ENCODE data around the gene GABRG3.

Gene GABRG3

GRCh38 chr15:27065785-27066184 is 94.8 kb downstream of the GABRG3 start:
- no peak for DNase-seq

- no peak for DNase-seq
Measured at GRCh38 chr15:27066446-27066845, 95.5 kb downstream of the GABRG3 start.

DNA sequence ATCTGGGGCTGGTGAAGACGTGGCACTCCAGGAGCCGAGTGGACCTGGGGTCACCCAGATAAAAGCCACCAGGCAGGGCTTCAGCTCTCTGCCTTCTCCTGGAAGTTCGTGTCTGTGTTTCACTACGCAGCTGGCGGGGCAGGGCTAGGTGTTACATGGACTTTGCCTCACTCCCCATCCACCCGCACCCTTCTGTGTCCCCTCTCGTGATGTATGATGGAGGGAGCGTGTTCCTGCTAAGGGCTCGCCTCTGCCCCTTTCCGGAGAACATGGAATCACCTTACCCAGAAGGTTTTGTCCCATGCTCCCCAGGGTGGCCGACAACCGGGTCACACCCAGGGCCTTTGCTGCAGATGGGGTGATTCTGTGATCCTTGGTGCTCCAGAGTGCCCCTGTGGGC is 96.2 kb downstream of the GABRG3 start:
- no peak for DNase-seq

DNA sequence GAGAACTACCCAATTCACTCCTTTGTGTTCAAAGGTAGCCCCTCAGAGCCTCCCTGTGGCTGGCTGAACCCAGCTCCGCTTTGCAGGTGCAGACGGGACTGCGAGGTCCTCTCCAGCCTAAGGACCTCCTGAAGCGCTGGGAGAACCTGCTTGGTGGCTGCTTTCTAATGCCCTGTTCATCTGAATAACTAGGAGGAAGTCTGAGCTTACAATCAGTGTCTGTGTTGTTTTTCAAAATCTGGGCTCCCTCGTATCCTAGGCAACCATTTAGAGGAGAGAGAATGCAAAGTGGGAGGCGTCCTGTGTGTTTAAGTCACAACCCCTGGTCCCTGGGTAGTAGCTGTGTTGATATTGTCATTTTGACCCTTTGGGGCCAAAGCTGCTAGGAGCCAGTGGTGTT is 99.9 kb downstream of the GABRG3 start:
- no peak for DNase-seq

DNA sequence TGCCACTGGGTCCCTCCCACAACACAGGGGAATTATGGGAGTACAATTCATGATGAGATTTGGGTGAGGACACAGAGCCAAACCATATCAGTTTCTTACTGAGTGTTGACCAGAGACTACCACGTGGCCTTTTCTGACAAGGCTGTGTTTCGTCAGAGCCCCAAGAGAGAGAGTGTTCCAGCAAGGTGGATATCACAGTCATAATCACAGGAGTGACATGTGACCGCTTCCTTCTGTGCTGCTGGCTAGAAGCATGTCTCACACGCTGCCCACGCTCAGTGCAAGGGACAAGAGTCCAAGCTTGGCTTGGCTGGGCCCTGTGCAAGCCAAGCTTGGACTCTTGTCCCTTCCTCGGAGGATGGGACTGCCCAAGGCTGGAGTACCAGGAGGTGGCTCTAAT is 103.2 kb downstream of the GABRG3 start:
- no peak for DNase-seq

DNA sequence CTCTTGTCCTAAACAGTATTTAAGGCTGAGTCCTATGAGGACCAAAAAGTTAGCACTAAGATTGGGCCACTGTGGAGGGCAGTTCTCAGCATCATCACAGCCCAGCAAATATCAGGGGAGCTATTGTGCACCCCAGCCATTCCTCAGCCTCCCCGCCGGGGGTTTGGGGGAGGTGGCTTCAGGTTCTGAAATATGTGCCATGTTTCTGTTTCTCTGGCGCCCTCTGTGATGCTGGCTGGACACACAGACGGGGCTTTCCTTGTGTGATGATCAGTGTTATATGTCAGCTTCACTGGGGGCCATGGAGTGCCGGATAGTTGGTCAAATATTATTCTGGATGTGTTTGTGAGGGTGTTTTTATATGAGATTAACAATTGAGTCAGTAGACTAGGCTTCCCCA is 106.8 kb downstream of the GABRG3 start:
- DNase-seq, result no peak

DNA sequence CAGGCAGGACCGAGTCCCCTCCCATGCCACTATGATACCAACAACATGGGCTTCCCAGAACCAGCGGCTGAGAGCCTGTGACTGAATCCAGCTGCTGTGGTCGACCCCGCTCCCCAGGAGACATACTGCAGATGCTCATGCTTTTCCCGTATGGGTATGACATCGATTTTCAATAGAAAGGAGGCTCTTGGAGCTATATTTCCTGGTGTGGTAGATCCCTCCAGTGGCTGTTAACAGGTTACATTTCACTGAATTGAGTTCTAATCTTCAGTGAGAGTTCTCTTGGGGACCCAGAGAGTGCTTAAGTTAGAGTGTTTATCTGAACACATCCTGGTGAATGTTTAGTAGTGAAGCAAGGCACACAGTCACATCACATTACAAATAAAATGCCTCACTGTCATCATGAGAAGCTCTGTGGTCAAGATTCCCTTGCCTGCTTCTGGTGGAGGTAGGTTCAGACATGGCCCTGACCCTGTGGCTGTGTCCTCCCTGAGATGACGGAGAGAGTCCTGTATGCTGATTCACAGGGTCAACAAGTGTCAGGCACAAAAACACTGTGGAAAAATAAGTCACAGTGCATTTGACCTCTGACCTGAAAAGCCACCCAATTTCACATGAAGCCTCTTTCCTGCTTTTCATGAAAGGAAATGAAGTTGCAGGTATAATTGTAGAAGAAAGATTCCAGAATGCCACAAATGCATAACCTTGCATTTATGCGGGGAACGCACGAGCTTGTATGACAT is 110.9 kb downstream of the GABRG3 start:
- DNase-seq, result no peak

GRCh38 chr15:27082526-27082925 is 111.5 kb downstream of the GABRG3 start:
- DNase-seq, result no peak

DNA sequence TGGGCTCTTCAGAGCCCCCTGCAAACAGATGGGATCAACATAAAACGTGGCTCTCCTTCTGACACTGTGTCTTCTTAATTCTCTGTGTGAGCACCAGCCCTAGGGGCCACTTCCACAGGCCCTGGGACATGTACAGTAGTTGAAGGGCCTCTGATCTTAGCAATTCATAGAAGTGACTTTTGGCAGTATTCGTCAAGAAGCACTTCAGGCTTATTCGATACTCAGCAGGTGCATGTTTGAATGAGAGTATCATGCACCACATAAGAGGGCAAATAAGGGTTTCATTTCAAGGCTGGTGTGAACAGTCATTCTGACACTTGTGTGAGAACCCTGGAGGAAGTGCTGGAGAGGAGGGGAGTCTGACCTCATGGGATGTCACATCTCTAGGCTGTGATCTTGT is 113.9 kb downstream of the GABRG3 start:
- DNase-seq, result peak; percentile 41

GRCh38 chr15:27086149-27086548 is 115.2 kb downstream of the GABRG3 start:
- no peak for DNase-seq

DNA sequence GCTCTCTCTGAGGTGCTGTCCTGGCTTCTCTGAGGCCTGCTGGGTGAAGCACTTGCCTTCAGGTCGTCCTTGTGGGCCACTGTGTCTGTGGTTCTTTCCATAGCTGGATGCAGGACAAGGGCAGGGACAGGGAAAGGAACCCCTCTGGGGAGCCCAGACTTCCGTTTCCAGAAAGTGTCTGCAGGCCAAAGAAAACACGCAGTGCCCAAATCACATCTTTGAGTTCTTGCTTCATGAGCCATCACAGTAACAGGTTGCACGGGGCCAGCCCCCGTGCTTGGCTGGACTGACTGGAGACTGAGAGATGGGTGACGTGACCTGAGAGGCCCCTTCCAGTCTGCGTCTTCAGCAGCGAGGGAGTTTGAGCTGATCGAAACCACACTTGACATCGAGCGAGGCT is 115.8 kb downstream of the GABRG3 start:
- no peak for DNase-seq

GRCh38 chr15:27087651-27088583 is 116.9 kb downstream of the GABRG3 start:
- DNase-seq, result no peak

DNA sequence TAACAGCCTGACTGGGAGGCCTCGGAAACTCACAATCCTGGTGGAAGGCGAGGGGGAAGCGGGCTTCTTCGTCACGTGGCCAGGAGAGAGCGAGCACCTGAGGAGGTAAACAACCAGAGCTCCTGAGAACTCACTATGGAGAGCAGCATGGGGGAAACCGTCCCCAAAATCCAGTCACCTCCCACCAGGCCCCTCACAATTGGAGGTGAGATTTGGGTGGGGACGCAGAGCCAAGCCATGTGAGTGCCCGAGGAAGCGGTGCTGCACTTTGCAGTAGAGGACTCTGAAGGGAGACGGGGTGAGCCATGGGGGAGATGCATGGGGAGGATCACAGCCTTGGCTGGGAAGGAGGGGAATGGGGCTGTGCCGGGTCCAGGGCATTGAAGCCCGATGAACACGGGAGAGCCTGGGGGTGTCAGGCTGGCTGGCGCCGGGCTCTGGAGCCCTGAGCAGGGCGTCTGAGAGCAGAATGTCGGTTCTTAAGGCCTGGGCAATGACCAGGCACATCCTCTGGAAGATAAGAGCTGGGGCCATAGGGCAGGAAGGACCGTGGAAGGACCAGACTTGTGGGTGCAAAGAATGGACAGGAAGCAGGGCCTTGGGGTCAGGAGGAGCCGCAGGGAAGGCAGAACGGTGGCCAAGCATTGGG is 117.7 kb downstream of the GABRG3 start:
- DNase-seq, result no peak

- no peak for DNase-seq
Measured at GRCh38 chr15:27089233-27089586, 118.2 kb downstream of the GABRG3 start.

DNA sequence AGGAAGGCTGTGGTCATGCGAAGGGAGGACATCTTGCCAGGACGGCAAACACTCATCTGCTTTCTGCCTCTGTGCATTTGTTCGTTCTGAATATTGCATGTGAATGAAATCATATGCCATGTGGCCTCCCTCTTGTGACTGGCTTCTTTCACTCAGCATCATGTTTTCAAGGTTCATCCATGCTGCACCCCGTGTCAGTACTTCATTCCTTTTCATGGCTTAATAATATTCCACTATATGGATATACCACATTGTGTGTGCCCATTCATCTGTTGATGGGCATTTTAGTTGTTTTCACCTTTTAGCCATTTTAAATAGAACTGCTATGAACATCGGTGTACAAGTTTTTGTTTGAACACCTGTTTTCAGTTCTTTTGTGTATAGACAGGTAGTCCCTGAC is 118.7 kb downstream of the GABRG3 start:
- no peak for DNase-seq

DNA sequence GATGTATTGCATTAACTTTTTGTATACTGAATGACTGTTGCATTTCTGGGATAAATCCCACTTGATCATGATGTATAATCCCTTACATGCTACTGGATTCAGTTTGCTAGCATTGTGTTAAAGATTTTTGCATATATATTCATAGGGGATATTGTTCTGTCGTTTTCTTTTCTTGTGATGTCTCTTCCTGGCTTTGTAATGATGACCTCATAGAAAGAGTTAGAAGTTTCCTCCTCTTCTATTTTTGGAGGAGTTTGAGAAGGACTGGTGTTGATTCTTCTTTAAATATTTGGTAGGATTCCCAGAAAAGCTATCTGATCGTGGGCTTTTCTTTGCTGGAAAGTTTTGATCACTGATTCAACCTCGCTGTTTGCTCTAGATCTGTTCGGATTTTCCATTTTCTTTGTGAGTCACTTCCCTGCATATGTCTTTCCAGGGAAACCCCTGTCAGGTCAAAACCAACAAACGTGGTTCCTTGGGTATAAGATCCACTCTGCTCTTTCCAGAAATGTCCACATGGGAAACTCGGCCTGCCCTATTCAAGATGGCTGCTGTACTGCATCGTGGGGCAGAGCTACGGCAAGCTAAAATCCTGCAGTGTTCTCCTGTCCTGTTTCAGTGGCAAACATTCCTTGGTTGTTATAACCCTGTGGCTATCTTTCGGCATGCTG is 120.4 kb downstream of the GABRG3 start:
- no peak for DNase-seq

GRCh38 chr15:27092390-27092789 is 121.4 kb downstream of the GABRG3 start:
- DNase-seq, result no peak

GRCh38 chr15:27094235-27094634 is 123.3 kb downstream of the GABRG3 start:
- DNase-seq, result no peak

DNA sequence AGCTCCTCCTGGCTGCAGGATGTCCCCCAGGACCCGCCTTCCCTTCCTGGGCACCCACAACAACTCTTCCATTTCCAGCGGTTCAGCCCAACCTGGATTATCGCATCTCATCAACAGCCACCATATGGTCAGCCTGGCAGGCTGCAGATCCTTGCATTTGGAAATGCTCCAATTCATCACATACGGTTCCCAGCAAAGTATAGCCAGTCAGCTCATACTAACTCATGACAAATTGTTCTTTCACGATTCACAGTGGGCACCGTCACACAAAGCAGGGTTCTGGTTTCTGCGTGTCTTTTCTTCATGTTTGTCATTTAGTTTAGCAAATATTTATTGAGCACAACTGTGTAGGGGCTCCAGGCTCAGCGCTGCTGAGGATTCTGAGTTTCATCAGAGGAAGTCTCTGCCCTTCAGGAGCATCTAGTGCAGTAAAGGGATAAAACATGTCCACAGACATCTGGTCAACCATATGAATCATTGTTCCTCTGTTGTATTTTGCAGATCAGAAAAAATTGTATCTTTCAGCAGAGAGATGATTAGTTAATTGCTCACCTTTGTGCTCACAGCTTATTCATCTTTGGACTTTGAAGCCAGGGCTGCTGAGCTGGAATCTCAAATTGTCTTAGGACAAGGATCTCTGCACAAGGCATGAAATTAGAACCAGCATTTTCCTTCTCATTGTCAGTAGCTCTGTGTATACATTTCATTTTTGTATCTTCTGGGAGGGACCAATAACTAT is 125.1 kb downstream of the GABRG3 start:
- DNase-seq, result no peak

DNA sequence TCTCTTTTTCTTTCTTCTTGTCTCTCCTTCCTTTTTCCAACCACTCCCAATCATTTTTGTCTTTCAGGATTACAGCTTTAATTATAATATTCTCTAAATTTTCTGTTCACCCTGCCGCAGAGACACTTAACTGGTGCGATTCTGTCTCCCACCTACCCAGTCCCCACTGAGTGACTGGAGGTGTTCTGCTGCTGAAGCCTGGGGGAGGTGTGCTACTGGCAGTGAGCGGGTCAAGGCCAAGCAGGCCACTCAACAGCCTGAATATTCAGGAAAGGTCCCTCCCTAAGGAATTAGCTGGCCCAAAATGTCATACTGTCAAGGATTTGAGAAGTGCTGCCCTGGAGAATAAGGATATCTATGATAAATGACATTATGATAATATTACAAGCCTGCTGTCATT is 126.5 kb downstream of the GABRG3 start:
- DNase-seq, result no peak

GRCh38 chr15:27101982-27102381 is 131.0 kb downstream of the GABRG3 start:
- DNase-seq, result no peak

GRCh38 chr15:27111323-27111722 is 140.3 kb downstream of the GABRG3 start:
- DNase-seq, result no peak

- DNase-seq, result no peak
Measured at GRCh38 chr15:27114473-27114872, 143.5 kb downstream of the GABRG3 start.

All from NCI-H187 treated with DMSO at 0.1 percent for 48 hours (cell line).